ENCODE results near the gene AMH.
A peak's percentile ranks its signal among the peaks of the same experiment; 100 is the strongest.

Gene AMH

GRCh38 chr19:2288818-2289713 is 39.9 kb downstream of the AMH start:
- DNase-seq, result no peak

- DNase-seq, result no peak
Measured at GRCh38 chr19:2289714-2290435, 40.8 kb downstream of the AMH start.

- no peak for DNase-seq
Measured at GRCh38 chr19:2290441-2291184, 41.5 kb downstream of the AMH start.

- DNase-seq, result no peak
Measured at GRCh38 chr19:2291185-2291751, 42.1 kb downstream of the AMH start.

- DNase-seq, result peak; percentile 46
Measured at GRCh38 chr19:2294687-2295335, 45.7 kb downstream of the AMH start.

- DNase-seq, result no peak
Measured at GRCh38 chr19:2296141-2296540, 47.0 kb downstream of the AMH start.

GRCh38 chr19:2300533-2300932 is 51.4 kb downstream of the AMH start:
- no peak for DNase-seq

All from NCI-H524 treated with DMSO at 0.1 percent for 48 hours (cell line).